Right renal pelvis (tissue), 4 donors: ENCODE data around the gene KRT6C. TPM values are rescaled to one million over a fixed set of nuclear protein-coding genes. Genes with fewer than 3 reads are reported as not detected.

Source experiments
- DNase-seq, 4 donors: peaks; one replicate each; pipeline ENCODE4 v3.0.0-alpha.2; 2013; ENCODE audit warnings: low read depth in 4 of 4, low spot score in 3 of 4, missing footprints in 1 of 4
- polyA plus RNA-seq, 4 donors: library from polyadenylated mRNA; unstranded; fragments of 120-200 nt; gene quantifications; one replicate each; pipeline ENCODE4 v1.2.1, GENCODE V29; 2013; ENCODE audit not compliant: insufficient read length in 4 of 4

KRT6C gene
- polyA plus RNA-seq, 4 donors = not detected

GRCh38 chr12:52436000-52436827, 37.4 kb downstream of the KRT6C start:
- no peak for DNase-seq

GRCh38 chr12:52435659-52435999, 38.0 kb downstream of the KRT6C start:
- DNase-seq = no peak

GRCh38 chr12:52434760-52435530, 38.7 kb downstream of the KRT6C start:
- no peak for DNase-seq

- DNase-seq = no peak
Observed at GRCh38 chr12:52434081-52434733, 39.4 kb downstream of the KRT6C start, which contains the start of gene KRT75. TSS of gene KRT75 (minus strand) at chr12:52434371. CDS start at chr12:52434304, 67 bp downstream.

- no peak for DNase-seq
Observed at GRCh38 chr12:52433501-52434080, 40.0 kb downstream of the KRT6C start.

GRCh38 chr12:52432559-52433207, 40.9 kb downstream of the KRT6C start:
- no peak for DNase-seq

- no peak for DNase-seq
Observed at GRCh38 chr12:52428121-52428520, 45.5 kb downstream of the KRT6C start.

GRCh38 chr12:52427083-52427482, 46.5 kb downstream of the KRT6C start:
- DNase-seq = no peak

- no peak for DNase-seq
Observed at GRCh38 chr12:52426034-52426433, 47.6 kb downstream of the KRT6C start.

GRCh38 chr12:52425466-52425865, 48.1 kb downstream of the KRT6C start:
- no peak for DNase-seq

- no peak for DNase-seq
Observed at GRCh38 chr12:52423661-52424500, 49.7 kb downstream of the KRT6C start.

- no peak for DNase-seq
Observed at GRCh38 chr12:52423035-52423434, 50.6 kb downstream of the KRT6C start.

- DNase-seq = no peak
Observed at GRCh38 chr12:52419656-52420055, 53.9 kb downstream of the KRT6C start.

- DNase-seq = no peak
Observed at GRCh38 chr12:52418576-52419110, 55.0 kb downstream of the KRT6C start.

Other genes with a start within 250 kb of the KRT6C start
- 100 to 1,000 TPM in 1 of 4 donors, 10 to 100 TPM in 3; 44.7 to 121 (median 73.1) TPM for gene KRT7, start 240.6 kb downstream of the KRT6C start, polyA plus RNA-seq
- under 1 TPM in 2 of 4 donors, not detected in 2; 0.07 to 0.13 TPM for gene KRT86, start 199.2 kb downstream of the KRT6C start, polyA plus RNA-seq
- under 1 TPM in 1 of 4 donors, not detected in 3; 0.13 TPM for gene KRT81, start 182.3 kb downstream of the KRT6C start, polyA plus RNA-seq
- not detected for gene KRT83, start 152.4 kb downstream of the KRT6C start, polyA plus RNA-seq
- gene KRT85, start 106.3 kb downstream of the KRT6C start, polyA plus RNA-seq = not detected
- not detected for gene KRT84, start 88.2 kb downstream of the KRT6C start, polyA plus RNA-seq
- gene KRT82, start 67.5 kb downstream of the KRT6C start, polyA plus RNA-seq = not detected
- gene KRT75, start 39.4 kb downstream of the KRT6C start, polyA plus RNA-seq = not detected
- gene KRT6B, start 21.7 kb downstream of the KRT6C start, polyA plus RNA-seq = not detected
- under 1 TPM in 1 of 4 donors, not detected in 3; 0.10 TPM for gene KRT6A, start 19.5 kb upstream of the KRT6C start, polyA plus RNA-seq
- 1 to 10 TPM in 2 of 4 donors, under 1 TPM in 2; 0.28 to 1.9 (median 0.98) TPM for gene KRT5, start 46.6 kb upstream of the KRT6C start, polyA plus RNA-seq
- gene KRT71, start 79.3 kb upstream of the KRT6C start, polyA plus RNA-seq = not detected
- gene KRT74, start 100.0 kb upstream of the KRT6C start, polyA plus RNA-seq = not detected
- gene KRT72, start 127.7 kb upstream of the KRT6C start, polyA plus RNA-seq = under 1 TPM in 1 of 4 donors, not detected in 3; 0.11 TPM
- gene KRT73, start 144.8 kb upstream of the KRT6C start, polyA plus RNA-seq = not detected
- not detected for gene KRT2, start 178.4 kb upstream of the KRT6C start, polyA plus RNA-seq
- gene KRT1, start 206.6 kb upstream of the KRT6C start, polyA plus RNA-seq = under 1 TPM; 0.07 to 0.43 (median 0.29) TPM
- gene KRT77, start 229.7 kb upstream of the KRT6C start, polyA plus RNA-seq = not detected